OCI-LY1 (cell line): ENCODE results near the gene UNC119B.

Source experiments
- EZH2 ChIP-seq: fragments of 200-600 bp; sonication (generic), shearing (Covaris generic); IDR thresholded peaks from 2 replicates; pipeline ENCODE4 v1.8.0; 2017; ENCODE audit warnings: borderline replicate concordance, mixed run types, mild to moderate bottlenecking, antibody characterized with exemption, low read length, moderate library complexity, mixed read lengths
- TF ChIP-seq, protein P1 (sequence below): fragments of 200-600 bp; sonication (generic), shearing (Covaris generic); IDR thresholded peaks from 2 replicates; pipeline ENCODE4 v1.5.1; 2017; ENCODE audit warnings: mild to moderate bottlenecking, antibody characterized with exemption, low read length, moderate library complexity, mixed read lengths

DNA sequence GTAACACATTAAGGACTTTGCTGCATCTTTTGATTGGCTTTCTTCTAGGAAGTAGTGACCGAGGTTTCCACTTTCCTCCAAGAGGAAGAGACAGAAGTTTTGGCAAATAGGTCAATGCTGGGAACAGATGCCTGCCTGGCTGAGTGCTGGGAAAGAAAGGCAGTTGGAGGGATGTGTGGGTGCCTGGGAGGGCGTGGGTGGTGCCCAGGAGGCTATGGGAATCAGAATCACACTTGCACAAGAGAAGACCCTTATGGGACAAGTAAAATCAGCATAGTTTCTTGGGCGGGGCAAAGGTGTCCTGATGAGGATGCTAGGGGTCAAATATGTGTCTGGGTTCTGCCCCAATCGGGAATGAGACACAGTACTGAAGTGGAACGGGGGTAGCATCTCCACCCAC is 14.5 kb downstream of the UNC119B start:
- TF ChIP-seq, protein P1, sequence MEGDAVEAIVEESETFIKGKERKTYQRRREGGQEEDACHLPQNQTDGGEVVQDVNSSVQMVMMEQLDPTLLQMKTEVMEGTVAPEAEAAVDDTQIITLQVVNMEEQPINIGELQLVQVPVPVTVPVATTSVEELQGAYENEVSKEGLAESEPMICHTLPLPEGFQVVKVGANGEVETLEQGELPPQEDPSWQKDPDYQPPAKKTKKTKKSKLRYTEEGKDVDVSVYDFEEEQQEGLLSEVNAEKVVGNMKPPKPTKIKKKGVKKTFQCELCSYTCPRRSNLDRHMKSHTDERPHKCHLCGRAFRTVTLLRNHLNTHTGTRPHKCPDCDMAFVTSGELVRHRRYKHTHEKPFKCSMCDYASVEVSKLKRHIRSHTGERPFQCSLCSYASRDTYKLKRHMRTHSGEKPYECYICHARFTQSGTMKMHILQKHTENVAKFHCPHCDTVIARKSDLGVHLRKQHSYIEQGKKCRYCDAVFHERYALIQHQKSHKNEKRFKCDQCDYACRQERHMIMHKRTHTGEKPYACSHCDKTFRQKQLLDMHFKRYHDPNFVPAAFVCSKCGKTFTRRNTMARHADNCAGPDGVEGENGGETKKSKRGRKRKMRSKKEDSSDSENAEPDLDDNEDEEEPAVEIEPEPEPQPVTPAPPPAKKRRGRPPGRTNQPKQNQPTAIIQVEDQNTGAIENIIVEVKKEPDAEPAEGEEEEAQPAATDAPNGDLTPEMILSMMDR: no peak
- no peak for TF ChIP-seq EZH2
